HG02885 (cell line): ENCODE data around the gene DDX54.
"Not testable (repeated sequence)": the region's sequence is repeated elsewhere in the genome, so short reads cannot be mapped to it uniquely, and the experiment has no call there.

Source experiments
- ATAC-seq: cut with Tn5 transposase; IDR thresholded peaks from one replicate; pipeline ENCODE4 v1.9.1; 2021; ENCODE audit warnings: mild to moderate bottlenecking; ENCODE audit not compliant: unreplicated experiment, poor library complexity

DDX54 gene

DNA sequence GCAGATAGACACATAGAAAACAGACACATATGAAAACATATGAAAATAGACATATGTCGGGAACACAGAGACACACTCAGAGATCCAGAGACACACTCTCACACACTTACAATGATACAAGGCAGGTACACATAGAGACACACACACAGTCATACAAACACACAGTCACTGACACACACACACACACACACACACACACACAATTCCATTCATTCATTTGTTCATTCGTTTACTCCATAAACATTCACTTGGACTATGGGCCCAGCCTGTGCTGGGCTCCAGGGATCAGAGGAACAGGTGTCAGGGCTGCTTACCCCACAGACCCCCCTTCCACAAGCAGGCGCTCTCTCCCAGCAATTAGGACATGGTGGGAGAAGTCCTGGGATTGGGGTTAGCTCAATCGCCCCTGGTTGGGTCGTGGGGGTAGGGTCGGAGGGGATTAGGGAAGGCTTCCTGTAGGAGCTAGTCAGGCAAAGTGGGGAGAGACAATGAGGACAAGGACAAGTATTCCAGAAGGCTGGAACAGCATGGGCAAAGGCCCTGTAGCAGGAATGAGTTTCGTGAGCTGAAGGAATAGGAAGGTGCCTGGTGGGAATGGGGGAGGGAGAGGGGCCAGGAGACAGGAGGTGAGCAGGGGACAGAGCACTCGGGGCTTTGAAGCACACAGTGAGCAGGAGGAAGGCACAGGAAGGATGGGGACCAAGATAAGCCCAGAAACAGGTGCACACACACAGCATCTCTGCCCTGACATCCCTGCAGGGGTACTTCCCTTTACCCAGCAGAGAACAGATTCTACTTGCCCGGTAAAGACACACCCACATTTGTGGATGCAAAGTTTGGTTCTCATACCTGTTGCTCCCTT lies 56.2 kb downstream of the DDX54 start:
- ATAC-seq = no peak

DNA sequence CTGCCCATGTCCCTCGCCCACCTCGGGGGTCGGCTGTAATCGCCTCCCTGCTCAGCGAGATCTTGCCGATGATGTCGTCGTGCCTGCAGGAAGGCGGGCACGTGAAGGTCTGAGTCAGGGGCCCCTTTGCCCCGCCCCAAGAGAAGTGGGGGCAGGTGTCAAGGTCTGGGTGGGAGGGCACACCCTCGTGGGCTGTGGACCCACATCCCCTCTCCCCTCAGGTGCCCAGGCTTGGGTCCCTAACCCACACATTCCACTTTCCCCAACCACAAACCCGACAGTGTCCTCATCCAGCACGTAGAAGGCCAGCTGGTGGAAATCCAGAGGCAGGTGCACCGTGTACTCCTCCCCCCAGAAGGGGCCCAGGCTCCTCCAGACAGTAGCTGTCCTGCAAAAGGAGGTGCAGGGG lies 57.5 kb downstream of the DDX54 start:
- no peak for ATAC-seq

DNA sequence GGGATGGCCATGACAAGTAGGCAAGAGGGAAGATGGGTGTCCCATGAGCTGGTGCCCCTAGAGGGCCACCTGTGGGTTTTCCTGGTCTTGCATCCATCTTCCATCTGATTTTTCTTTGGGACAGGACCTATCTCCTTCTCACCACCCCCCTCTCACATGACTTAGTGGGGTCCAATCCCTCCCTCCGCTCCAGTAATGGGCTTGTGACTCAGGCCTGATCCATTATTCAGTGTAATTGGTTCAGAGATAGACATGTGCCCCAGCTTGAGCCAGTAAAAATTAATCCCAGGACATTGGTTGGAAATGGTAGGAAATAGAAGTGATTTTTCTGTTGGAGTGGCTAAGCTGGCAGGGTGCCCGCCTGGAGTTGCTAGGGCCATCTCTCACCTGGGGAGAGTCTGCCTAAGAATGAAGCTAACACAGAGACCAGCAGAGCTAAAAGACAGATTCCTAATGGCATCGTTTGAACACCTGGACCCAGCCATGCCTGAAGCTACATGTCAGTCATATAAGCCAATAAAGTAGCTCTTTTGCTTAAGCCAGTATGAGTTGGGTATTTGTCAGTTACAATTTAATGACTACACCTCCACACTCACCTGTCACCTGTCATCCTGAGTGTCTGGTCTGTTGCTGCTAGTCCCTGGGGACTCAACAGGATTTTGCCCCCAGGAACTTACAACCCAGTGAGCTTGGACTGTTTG lies 64.5 kb downstream of the DDX54 start:
- ATAC-seq = no peak

DNA sequence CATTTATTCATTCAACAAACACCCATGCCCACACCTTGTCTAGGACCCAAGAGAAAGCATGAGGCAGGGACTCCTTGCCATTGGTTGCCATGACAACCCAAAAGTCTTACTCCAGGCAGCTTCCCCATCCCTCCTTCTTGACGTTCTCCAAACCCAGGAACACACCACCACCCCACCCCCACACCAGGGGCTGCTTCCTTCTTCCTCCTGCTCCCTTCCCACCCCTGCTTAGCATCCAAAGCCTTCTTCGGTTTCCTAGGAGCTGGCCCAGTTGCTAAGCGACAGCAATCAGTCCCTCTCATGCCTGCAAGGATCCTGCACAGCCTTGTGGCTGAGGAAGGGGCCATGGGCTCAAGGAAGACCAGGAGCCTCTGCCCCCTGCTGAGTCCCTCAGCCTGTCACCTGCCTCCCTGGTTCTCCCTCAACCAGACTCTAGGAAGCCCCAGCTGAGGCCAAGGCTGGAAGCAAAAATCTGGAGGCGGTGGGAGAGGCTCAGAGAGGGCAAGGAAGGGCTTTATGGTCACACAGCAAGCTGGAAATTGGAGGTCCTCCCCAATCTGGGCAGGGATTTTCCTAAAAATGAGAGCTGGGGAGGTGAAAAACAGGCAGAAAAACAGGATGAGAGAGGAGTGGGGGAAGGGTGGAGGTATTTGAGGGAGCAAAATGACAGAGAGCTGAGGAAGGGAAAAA lies 65.2 kb downstream of the DDX54 start:
- ATAC-seq = no peak

DNA sequence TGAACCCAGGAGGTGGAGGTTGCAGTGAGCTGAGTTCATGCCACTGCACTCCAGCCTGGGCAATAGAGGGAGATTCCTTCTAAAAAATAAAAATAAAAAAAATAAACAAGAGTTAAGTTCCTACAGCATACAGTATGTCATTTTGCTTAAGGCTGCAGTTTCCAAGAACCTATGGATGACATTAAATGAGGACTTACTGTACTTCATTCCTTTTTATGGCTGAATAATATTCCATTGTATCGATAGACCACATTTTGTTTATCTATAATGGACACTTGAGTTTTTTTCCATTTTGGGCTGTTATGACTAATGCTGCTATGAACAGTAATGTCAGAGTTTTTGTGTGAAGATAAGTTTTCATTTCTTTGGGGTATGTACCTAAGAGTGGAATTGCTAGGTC lies 67.1 kb downstream of the DDX54 start:
- no peak for ATAC-seq

DNA sequence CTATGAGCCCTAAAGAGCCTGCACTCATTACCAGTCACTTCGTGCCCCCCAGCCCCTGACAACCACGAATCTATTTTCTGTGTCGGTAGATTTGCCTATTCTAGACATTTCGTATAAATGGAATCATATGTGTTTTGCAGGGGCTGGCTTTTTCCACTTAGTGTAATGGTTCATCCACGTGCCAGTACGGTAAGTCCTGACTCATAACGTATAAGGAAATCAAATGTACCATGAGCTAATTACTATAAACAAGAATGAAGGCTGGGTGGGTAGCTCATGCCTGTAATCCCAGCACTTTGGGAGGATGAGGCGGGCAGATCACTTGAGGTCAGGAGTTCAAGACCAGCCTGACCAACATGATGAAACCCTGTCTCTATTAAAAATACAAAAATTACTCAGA lies 67.6 kb downstream of the DDX54 start:
- ATAC-seq = not testable (repeated sequence)

DNA sequence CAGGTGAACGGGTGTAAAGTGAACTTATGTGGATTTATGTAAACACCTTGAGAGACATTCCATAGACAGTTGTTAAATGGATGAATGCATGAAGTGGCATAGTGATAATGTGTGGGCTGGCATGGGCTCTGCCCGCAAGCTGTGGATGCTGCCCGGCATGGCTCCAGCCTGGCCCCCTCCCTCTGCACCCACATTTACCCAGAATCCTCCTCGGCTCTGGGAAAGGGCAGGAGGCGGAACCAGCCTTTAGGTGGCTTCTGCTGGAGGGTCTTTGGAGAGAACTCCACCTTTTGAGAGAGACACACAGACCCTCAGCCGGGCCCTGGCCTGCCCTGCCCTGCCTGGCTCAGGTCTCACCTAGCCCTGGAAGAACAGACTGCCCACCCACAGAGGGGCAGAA lies 68.4 kb downstream of the DDX54 start:
- no peak for ATAC-seq

DNA sequence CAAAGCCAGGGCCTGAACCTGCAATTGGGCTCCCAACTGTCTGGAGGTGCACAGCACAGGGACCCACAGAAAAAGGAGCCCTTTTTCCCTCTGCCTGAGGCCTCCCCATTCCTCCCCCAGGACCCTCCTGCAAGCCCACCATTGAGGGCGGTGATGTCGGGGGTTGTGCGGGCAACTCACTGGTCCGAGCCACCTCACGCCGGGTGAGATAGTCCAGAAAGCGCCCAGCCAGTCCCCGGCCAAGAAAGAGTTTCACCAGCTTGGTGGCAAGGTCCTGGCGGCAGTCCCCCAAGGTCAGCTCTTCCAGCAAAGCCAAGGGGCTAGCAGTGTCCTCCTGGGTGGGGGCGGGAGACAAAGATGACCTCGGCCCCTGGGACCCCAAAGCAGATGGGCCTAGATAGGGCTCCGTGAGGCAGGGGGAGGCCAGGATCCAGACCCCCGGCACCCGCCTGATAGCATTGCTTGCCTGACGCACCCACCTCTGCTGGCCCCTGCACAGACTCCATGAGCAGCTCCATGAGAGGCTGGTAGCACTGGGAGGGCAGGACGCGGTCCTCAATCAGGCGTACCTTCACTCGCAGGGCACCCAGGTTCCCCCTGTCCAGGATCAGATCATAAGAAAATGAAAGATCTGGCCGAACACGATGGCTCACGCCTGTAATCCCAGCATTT lies 69.7 kb downstream of the DDX54 start:
- no peak for ATAC-seq

DNA sequence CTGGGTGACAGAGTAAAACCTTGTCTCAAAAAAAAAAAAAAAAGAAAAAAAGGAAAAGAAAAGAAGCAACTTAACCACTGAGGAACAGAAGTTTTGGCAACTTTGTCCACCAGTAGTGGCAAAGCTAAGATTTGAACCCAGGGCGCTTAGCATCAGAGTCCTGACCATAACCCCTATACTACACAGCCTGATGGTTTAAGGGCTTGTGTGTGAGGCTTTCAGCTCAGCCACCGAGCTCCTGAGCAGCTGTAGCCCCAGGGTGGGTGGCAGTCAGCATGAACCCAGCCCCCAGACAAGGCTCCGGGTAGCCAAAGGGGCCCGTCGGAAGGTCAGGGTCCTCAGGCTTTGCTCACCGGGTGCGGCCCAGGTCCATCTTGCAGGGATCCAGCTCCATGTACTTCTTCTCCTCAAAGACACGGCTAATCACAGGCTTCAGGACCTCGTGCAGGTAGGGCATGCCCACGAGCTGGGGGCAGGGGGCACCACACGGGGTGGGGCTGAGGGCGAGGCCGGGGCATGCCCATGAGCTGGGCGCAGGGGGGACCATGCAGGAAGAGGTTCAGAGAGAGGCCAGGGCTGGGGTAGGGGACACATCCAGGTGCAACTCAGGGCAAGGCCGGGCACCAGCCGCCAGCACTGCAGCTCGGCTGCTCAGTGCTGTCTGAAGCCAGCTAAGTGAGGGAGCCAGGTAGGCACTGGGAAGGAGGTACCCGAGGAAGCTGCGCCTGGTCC lies 70.7 kb downstream of the DDX54 start:
- ATAC-seq = no peak

DNA sequence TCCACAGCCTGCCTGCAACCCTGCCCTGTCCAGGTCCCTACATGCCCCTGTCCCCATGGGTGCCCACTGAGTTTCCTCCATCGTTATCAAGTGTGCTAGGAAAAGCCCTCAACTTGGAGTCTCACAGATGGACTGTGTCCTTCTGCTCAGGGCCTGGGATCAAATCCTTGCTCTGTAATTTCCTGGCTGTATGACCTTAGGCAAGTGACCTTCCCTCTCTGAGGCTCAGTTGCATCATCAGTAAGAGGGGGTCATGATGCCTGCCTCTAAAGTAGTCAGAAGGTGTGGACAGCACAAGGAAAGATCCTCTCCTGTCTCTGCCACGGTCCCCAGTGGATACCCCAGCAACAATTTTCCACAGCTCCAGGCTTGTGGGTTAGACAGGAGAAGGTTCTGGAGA lies 71.9 kb downstream of the DDX54 start:
- no peak for ATAC-seq

DNA sequence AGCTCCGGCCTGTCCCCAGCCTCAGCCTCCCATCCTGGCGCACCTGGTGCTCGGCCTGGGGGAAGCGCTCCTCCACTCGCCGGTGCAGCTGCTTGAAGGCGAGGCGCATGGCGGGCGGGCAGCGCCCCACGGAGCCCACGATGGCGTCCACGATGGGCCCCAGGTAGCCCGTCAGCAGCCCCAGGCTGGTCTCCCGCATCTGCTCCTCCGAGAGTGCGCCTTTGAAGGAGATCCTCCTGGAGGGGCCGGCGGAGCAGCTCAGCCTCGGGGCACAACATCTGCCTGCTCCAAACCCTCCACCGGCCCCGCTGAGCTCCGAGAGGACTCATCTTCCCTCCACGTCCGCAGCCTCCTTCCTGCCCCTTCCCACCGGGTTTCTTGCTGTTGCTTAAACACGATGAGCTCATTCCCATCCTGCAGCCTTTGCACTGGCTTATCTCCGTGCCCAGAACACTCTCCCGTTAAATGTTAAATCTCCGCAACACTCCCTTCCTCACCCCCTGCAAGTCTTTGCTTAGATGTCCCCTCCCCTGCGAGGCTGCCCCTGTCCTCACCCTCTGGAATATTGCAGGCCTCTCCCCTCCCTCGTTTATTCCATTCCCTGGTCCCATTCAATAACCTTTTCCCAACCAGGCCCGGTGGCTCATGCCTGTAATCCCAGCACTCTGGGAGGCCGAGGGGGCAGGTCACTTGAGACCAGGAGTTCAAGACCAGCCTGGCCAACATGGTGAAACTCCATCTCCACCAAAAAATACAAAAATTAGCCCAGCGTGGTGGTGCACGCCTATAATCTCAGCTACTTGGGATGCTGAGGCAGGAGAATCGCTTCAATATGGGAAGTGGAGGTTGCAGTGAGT lies 73.0 kb downstream of the DDX54 start:
- no peak for ATAC-seq

DNA sequence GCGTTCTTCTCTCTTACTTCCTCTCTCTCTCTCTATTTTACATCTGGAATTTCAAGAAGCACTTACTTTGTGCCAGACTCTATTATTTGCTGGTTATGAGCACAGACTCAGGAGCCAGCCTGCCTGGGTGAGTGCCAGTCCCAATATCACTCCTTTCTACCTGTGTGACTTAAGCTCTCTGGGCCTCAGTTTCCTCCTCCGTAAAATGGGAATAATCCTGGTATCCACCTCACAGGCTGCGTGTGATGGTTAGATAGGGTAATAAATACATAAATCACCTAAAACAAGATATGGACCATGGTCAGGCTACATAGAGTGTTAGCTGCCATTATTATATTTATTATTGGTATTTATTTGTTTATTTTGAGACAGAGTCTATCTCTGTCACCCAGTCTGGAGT lies 74.0 kb downstream of the DDX54 start:
- no peak for ATAC-seq

DNA sequence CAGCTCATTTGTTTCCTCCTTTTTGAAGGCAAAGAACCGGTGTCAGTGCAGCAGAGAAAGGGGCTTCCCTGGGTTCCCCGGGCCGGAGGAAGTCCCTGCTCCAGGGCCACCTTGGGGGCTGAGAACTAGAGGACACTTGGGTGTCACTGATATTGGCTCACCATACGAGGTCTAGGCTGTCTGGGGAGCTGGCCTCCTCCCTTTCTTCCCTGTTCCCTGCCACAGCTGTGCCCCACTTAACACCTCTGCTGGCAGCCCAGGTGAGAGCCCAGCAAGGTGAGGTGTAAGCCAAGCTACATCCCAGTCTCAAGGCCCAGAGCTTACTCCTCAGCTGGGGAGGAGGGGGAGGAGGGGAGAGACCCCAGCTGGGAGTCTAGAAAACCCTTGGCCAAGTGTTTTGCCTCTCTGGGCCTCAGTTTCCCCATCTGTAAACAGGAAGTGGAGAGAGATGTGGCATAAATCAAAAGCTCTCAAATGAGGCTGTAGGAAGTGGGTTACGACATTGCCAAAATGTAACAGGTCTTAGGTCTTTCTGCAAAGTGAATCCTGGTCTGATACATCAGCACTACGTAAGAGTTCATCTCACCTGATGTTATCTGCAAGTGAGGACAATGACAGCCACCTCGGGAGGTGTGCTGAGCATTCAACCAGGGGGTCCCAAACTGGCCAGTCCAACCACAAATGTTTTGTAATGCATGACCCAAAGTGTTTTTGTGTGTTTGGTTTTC lies 75.2 kb downstream of the DDX54 start:
- no peak for ATAC-seq

DNA sequence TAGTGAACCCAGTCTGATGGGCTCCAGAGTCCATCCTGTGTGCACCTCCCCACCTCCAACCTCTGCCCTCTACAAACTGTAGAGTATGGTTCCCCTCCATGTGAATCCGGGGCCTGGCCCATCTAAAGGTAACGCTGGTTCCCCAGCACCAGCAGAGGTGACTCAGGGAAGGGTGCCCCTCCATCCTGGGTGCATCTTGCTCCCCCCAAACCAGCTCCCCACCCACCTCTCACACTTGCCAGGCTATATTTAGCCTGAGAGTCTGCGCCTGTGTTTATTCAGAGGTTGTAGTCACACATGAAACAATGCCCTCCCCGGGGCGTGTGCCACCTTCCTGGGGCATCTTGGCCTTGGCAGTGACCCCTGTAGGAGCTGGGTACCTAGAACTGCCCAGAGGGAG lies 75.9 kb downstream of the DDX54 start:
- no peak for ATAC-seq

DNA sequence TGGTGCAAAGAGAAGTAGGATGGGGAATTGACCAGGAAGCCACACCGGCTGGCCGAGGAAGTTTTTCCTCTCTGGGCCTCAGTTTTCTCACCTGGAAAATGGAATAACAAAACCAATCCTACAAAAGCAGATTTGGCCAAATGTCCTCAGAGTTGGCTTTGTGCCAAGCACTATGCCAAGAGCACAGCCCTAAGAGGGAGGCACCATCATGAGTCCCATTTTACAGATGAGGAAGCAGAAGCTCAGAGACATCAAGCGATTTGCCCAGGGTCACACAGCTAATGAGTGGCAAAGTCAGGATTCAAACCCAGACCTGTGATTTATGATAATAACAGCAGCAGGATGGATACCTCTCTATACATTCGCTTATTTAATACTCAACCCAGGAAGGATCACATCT lies 77.0 kb downstream of the DDX54 start:
- ATAC-seq = no peak
